GM13976 (cell line): Measurements from ENCODE around the gene TKTL1.
"Not testable (repeated sequence)": the region's sequence is repeated elsewhere in the genome, so short reads cannot be mapped to it uniquely, and the experiment has no call there.

Experiments used
- DNase-seq: peaks from one replicate; pipeline ENCODE4 v3.0.0; 2012; ENCODE audit warnings: low spot score
- CTCF ChIP-seq: IDR thresholded peaks from 2 replicates; pipeline ENCODE4 v1.5.1; 2012; ENCODE audit warnings: borderline replicate concordance, mild to moderate bottlenecking; ENCODE audit not compliant: insufficient read depth; ENCODE audit errors: extremely low read depth, missing control alignments, control extremely low read depth
- in situ Hi-C: fragments of 300-500 bp; cut with MboI; formaldehyde crosslinking; loops from one replicate; pipeline ENCODE4 v1.12.0; 2022; ENCODE audit warnings: low sequenced_read_pairs, mixed read lengths, inconsistent platforms; ENCODE audit not compliant: unreplicated experiment

TKTL1 gene

GRCh38 chrX:154296731-154297130, 1.1 kb downstream of the TKTL1 start:
- TF ChIP-seq CTCF = no peak
- in situ Hi-C loops = no loop called here
- no peak for DNase-seq

DNA sequence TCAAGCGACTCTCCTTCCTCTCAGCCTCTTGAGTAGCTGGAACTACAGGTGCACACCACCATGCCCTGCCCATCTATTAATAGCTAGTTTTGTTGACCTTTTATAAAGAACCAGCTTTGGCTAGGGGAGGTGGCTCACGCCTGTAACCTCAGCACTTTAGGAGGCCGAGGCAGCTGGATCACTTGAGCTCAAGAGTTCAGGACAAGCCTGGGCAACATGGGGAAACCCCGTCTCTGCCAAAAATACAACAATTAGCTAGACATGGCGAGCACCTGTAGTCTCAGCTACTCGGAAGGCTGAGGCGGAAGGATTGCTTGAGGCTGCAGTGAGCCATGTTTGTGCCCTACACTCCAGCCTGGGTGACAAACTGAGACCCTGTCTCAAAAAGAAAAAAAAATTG, 2.7 kb downstream of the TKTL1 start:
- in situ Hi-C loops = no loop called here
- no peak for TF ChIP-seq CTCF

DNA sequence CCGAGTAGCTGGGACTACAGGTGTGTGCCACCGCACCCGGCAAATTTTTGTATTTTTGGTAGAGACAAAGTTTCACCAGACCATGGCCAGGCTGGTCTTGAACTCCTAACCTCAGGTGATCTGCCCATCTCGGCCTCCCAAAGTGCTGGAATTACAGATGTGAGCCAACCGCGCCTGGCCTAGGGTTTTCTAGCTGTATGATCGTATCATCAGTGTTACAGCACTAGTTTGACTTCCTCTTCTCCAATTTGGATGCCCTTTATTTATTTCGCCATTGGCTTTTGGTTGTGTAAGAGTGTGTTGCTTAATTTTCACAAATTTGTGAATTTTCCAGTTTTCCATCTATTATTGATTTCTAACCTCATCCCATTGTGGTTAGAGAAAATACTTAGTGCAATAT, 5.2 kb downstream of the TKTL1 start:
- in situ Hi-C loops = no loop called here
- no peak for DNase-seq
- TF ChIP-seq CTCF = no peak

More for the DNA sequence above, 2.7 kb downstream of the TKTL1 start:
- DNase-seq = no peak

- DNase-seq, in situ Hi-C loops: not testable (repeated sequence)
These were observed 7.4 kb downstream of the TKTL1 start for GRCh38 chrX:154302998-154303397.

- no peak for DNase-seq
- TF ChIP-seq CTCF = no peak
- in situ Hi-C loops = no loop called here
These were observed 7.9 kb downstream of the TKTL1 start for GRCh38 chrX:154303476-154303875.

DNA sequence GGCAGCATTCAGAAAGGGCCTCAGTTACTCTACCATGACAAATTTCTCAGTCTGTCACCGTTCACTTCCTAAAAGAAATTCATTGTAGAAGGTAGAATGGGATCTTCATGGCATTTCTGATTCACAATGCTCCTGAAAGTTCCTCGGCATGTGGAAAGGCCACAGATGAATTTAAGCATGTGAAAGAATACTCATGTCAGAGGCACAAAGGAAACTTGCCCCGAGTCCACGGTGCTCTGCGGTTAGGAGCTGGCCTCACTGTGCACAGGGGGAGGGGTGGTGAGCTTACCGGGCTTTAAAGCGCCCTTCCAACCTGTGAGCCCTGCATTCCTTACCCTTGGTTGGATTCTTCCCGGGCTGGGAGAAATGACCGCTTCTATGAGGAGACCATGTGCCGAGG, 9.3 kb downstream of the TKTL1 start:
- TF ChIP-seq CTCF = no peak
- in situ Hi-C loops = no loop called here
- DNase-seq = no peak

- in situ Hi-C loops = no loop called here
- DNase-seq = no peak
- TF ChIP-seq CTCF = no peak
These were observed 10.1 kb downstream of the TKTL1 start for GRCh38 chrX:154305541-154306205.
